WTC11 (cell line): Measurements from ENCODE around the gene DIDO1.
A peak's percentile ranks its signal among the peaks of the same experiment; 100 is the strongest.

Experiments
- ATF6 ChIP-seq: sonication (generic); formaldehyde crosslinking; IDR thresholded peaks from 2 replicates; pipeline ENCODE4 v1.8.1; 2023; ENCODE audit warnings: mild to moderate bottlenecking, missing genetic modification reagents
- CTCF ChIP-seq: fragments of 200-600 bp; IDR thresholded peaks from 2 replicates; pipeline ENCODE4 v1.8.0; 2022; ENCODE audit warnings: antibody characterized with exemption
- FOXJ3 ChIP-seq: sonication (generic); formaldehyde crosslinking; IDR thresholded peaks from 2 replicates; pipeline ENCODE4 v1.9.0; 2021; ENCODE audit warnings: missing genetic modification reagents, mild to moderate bottlenecking, borderline replicate concordance
- JUN ChIP-seq: sonication (generic); formaldehyde crosslinking; IDR thresholded peaks from 2 replicates; pipeline ENCODE4 v1.8.0; 2023; ENCODE audit warnings: mild to moderate bottlenecking, missing genetic modification reagents
- MAX ChIP-seq: sonication (generic); formaldehyde crosslinking; IDR thresholded peaks from 2 replicates; pipeline ENCODE4 v1.8.0; 2022; ENCODE audit warnings: mild to moderate bottlenecking, missing genetic modification reagents
- TEAD1 ChIP-seq: sonication (generic); formaldehyde crosslinking; IDR thresholded peaks from 2 replicates; pipeline ENCODE4 v1.8.0; 2022; ENCODE audit warnings: mild to moderate bottlenecking, missing genetic modification reagents
- TEAD4 ChIP-seq: sonication (generic); formaldehyde crosslinking; IDR thresholded peaks from 2 replicates; pipeline ENCODE4 v1.8.0; 2022; ENCODE audit warnings: mild to moderate bottlenecking, missing genetic modification reagents
- USF2 ChIP-seq: sonication (generic); formaldehyde crosslinking; IDR thresholded peaks from 2 replicates; pipeline ENCODE4 v1.8.1; 2023; ENCODE audit warnings: mild to moderate bottlenecking, missing genetic modification reagents, moderate library complexity
- ZNF671 ChIP-seq: fragments of 250-450 bp; sonication (Bioruptor Pico); IDR thresholded peaks from 2 replicates; pipeline ENCODE4 v1.8.0; 2021; ENCODE audit warnings: mild to moderate bottlenecking
- TF ChIP-seq, protein P1 (sequence below): sonication (generic); formaldehyde crosslinking; IDR thresholded peaks from 2 replicates; pipeline ENCODE4 v1.8.1; 2022; ENCODE audit warnings: mild to moderate bottlenecking, moderate library complexity, missing genetic modification reagents

DNA sequence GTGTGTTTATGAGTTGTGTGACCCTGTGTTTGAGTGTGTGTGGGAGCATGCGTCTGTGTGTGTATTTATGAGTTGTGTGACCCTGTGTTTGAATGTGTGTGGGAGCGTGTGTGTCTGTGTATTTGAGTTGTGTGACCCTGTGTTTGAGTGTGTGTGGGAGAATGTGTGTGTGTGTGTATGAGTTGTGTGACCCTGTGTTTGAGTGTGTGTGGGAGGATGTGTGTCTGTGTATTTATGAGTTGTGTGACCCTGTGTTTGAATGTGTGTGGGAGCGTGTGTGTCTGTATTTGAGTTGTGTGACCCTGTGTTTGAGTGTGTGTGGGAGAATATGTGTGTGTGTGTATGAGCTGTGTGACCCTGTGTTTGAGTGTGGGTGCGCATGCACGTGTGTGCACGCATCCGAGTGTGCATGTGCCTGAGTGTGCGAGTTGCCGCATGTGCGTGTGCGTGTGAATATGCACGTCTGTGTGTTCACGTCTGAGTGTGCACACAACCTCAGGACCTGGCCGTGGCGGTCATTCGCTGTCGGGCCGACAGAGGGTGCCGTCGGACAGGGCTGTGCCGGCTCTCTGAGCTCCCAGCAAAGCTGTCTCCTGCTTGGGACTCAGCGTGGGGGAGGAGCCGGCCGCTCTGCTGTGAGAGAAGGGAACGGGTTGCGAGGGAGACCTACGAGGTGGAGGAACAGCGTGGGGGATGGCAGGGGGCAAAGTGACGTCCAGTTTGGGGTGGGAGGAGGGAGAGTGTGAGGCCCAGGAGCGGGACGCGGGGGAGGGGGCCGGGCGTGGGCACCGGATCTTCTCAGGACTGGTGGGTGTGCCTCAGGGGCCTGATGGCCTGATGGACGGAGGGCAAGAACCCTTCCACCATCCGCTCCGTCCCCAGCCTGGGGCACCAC is 45.9 kb upstream of the DIDO1 start:
- TF ChIP-seq, protein P1, sequence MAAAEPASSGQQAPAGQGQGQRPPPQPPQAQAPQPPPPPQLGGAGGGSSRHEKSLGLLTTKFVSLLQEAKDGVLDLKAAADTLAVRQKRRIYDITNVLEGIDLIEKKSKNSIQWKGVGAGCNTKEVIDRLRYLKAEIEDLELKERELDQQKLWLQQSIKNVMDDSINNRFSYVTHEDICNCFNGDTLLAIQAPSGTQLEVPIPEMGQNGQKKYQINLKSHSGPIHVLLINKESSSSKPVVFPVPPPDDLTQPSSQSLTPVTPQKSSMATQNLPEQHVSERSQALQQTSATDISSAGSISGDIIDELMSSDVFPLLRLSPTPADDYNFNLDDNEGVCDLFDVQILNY (CRISPR knock-in tag): no peak; the same call in 1 of the 2 replicates
- TF ChIP-seq ZNF671 (CRISPR knock-in tag): no peak
- TF ChIP-seq CTCF: peak; percentile 66
- TF ChIP-seq TEAD1 (CRISPR knock-in tag): peak; percentile 45; the same call in 1 of the 2 replicates
- TF ChIP-seq ATF6: no peak
- peak; percentile 64; the same call in 1 of the 2 replicates for TF ChIP-seq MAX (CRISPR knock-in tag)
- TF ChIP-seq TEAD4: no peak
- no peak for TF ChIP-seq FOXJ3 (CRISPR knock-in tag)
- TF ChIP-seq USF2 (CRISPR knock-in tag): no peak
- TF ChIP-seq JUN (CRISPR knock-in tag): no peak
